Thyroid gland (tissue), 4 donors: ENCODE data around the gene TRIM14. TPM values are rescaled to one million over a fixed set of nuclear protein-coding genes. Genes with fewer than 3 reads are reported as not detected.
A peak's percentile ranks its signal among the peaks of the same experiment; 100 is the strongest.

Experiments used
- DNase-seq, 2 donors: peaks; one replicate each; pipeline ENCODE4 v3.0.0-alpha.2; 2019
- H3K27ac ChIP-seq, 3 donors: fragments of 200-600 bp; sonication (generic); 1 replicate in 2 of 3; 2 replicates in 1 of 3; pipeline ENCODE4 v1.5.1; 2016 to 2019; ENCODE audit warnings: mild to moderate bottlenecking in 1 of 3, moderate library complexity in 1 of 3
- H3K27me3 ChIP-seq: fragments of 200-600 bp; sonication (generic); one replicate; pipeline ENCODE4 v1.5.1; 2019
- H3K36me3 ChIP-seq, 2 donors: fragments of 200-600 bp; sonication (generic); one replicate each; pipeline ENCODE4 v1.5.1; 2016 to 2019
- H3K4me1 ChIP-seq, 2 donors: fragments of 200-600 bp; sonication (generic); one replicate each; pipeline ENCODE4 v1.5.1; 2017 to 2019
- H3K4me3 ChIP-seq, 3 donors: fragments of 200-600 bp; sonication (generic); replicated peaks in 1 of 3; 1 replicate in 2 of 3; 2 replicates in 1 of 3; pipeline ENCODE4 v1.5.1; 2016; ENCODE audit warnings: mild to moderate bottlenecking in 1 of 3
- H3K9me3 ChIP-seq: fragments of 200-600 bp; sonication (generic); one replicate; pipeline ENCODE4 v1.5.1; 2017
- POLR2A ChIP-seq, 2 donors: fragments of 450-650 bp; IDR thresholded peaks; one replicate each; pipeline ENCODE4 v1.6.1; 2017; ENCODE audit warnings: antibody characterized with exemption in 2 of 2, mild to moderate bottlenecking in 2 of 2, moderate library complexity in 1 of 2
- WGBS, 2 donors: methylation state at CpG; one replicate each; pipeline ENCODE4 v1.1.5; 2017; 5-methylcytosine and 5-hydroxymethylcytosine counted together
- intact Hi-C: fragments of 100-400 bp; cut with DNase I; formaldehyde crosslinking; loops from one replicate; pipeline ENCODE4 v1.15.1; 2023
- total RNA-seq, 4 donors: library from RNA; depleted of rRNA; stranded (reverse); fragments of >200 nt; gene quantifications; one replicate each; pipeline ENCODE4 v1.2.3, GENCODE V29; 2016
- TF ChIP-seq, protein P1 (sequence below), 6 experiments: fragments of 200-600 bp in 3 of 6; fragments of 450-650 bp in 3 of 6; sonication (generic) in 3 of 6; IDR thresholded peaks; one replicate each; pipeline ENCODE4 v1.5.1; 2016 to 2019; ENCODE audit warnings: antibody characterized with exemption in 6 of 6, mild to moderate bottlenecking in 2 of 6, inconsistent platforms in 1 of 6, moderate library complexity in 1 of 6

Gene TRIM14
- total RNA-seq, 4 donors from 2014 or later, result 3.9 to 8.1 (median 5.2) TPM

- no peaks in the 10 kb centered on the region for H3K9me3 ChIP-seq
- TF ChIP-seq POLR2A (IDR thresholded peaks at IDR 0.05), result no peak
- TF ChIP-seq, protein P1, sequence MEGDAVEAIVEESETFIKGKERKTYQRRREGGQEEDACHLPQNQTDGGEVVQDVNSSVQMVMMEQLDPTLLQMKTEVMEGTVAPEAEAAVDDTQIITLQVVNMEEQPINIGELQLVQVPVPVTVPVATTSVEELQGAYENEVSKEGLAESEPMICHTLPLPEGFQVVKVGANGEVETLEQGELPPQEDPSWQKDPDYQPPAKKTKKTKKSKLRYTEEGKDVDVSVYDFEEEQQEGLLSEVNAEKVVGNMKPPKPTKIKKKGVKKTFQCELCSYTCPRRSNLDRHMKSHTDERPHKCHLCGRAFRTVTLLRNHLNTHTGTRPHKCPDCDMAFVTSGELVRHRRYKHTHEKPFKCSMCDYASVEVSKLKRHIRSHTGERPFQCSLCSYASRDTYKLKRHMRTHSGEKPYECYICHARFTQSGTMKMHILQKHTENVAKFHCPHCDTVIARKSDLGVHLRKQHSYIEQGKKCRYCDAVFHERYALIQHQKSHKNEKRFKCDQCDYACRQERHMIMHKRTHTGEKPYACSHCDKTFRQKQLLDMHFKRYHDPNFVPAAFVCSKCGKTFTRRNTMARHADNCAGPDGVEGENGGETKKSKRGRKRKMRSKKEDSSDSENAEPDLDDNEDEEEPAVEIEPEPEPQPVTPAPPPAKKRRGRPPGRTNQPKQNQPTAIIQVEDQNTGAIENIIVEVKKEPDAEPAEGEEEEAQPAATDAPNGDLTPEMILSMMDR (IDR thresholded peaks at IDR 0.05), result no peak
- intact Hi-C loops, result loop anchor here (5.0 to 10.0 kb wide), 2 partner anchors 55 to 112 kb away; partner anchors contain the start of gene ANP32B
- peaks cover 0 to 16% of the 10 kb centered on the region in 2 donors for H3K4me1 ChIP-seq
- no peak for DNase-seq
- no peaks in the 10 kb centered on the region for H3K27me3 ChIP-seq
- 76 to 78% methylated on average over 10 of the region's 10 CpGs for WGBS, 2 donors
- no peaks in the 10 kb centered on the region for H3K36me3 ChIP-seq
- no peak overlapping the region for H3K4me3 ChIP-seq
- H3K27ac ChIP-seq, result no peak overlapping the region
These were observed 79.4 kb downstream of the TRIM14 start for GRCh38 chr9:98039607-98040017.

DNA sequence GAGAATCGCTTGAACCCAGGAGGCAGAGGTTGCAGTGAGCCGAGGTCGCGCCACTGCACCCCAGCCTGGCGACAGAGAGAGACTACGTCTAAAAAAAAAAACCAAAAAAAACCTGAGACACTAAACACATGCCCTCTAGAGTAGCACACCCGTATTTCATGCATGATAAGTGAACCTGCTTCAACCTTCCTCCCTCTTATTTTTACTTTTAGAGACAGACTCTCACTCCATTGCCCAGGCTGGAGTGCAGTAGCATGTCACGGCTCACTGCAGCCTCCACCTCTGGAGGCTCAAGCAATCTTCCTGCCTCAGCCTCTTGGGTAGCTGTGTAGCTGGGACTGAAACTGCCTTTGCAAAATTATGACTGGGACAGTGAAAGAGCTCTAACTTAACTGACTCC, 80.1 kb downstream of the TRIM14 start:
- intact Hi-C loops, result loop anchor here (5.0 to 10.0 kb wide), 2 partner anchors 54 to 112 kb away; partner anchors contain the start of gene ANP32B
- Histone ChIP-seq H3K27me3 (no peaks in the 10 kb centered on the region), H3K4me3 (no peak overlapping the region), H3K27ac (no peak overlapping the region), H3K9me3 (no peaks in the 10 kb centered on the region), H3K4me1 (peaks cover 0 to 18% of the 10 kb centered on the region in 2 donors), H3K36me3 (no peaks in the 10 kb centered on the region)
- peak in 1 of 2 donors; percentile 13 for DNase-seq
- WGBS, 2 donors, result 64 to 65% methylated on average over 8 of the region's 8 CpGs
- TF ChIP-seq POLR2A (IDR thresholded peaks at IDR 0.05), result no peak
- TF ChIP-seq, protein P1 (IDR thresholded peaks at IDR 0.05), result no peak

DNA sequence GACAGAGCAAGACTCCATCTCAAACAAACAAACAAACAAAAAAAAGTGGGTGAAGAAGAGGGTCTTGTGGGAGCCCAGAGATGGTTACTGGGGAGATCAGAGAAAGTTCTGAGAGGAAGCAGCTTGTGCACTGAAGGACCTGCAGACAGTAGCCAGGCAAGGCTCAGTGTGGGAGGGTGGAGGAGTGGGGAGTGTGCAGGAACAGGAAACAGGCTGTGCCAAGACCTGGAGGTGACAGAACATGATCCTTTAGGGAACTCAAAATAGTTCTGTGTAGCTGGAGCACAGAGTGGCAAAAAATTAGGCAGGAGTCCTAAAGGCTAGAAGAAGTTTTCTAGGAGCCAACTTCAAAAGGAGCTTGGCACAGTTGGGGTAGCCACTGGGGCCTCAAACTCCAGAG, 81.7 kb downstream of the TRIM14 start:
- Histone ChIP-seq H3K4me1 (peaks cover 0 to 18% of the 10 kb centered on the region in 2 donors), H3K27me3 (no peaks in the 10 kb centered on the region), H3K36me3 (no peaks in the 10 kb centered on the region), H3K4me3 (no peak overlapping the region), H3K9me3 (no peaks in the 10 kb centered on the region), H3K27ac (no peak overlapping the region)
- DNase-seq, result peak; percentile 46 to 55
- TF ChIP-seq POLR2A (IDR thresholded peaks at IDR 0.05), result no peak
- TF ChIP-seq, protein P1 (IDR thresholded peaks at IDR 0.05), result no peak
- intact Hi-C loops, result loop anchor here (5.0 to 10.0 kb wide), 2 partner anchors 53 to 110 kb away; partner anchors contain the start of gene ANP32B

- no peak overlapping the region for H3K27ac ChIP-seq
- peak; percentile 86 to 90 for DNase-seq
- TF ChIP-seq POLR2A (IDR thresholded peaks at IDR 0.05), result no peak
- TF ChIP-seq, protein P1 (IDR thresholded peaks at IDR 0.05), result peak; percentile 60 to 84 (median 74)
- H3K36me3 ChIP-seq, result no peaks in the 10 kb centered on the region
- WGBS, 2 donors, result 40 to 46% methylated on average over 19 to 20 of the region's 20 CpGs
- intact Hi-C loops, result loop anchor here (5.0 to 10.0 kb wide), 2 partner anchors 50 to 108 kb away; partner anchors contain the start of gene ANP32B
- H3K27me3 ChIP-seq, result no peaks in the 10 kb centered on the region
- H3K4me1 ChIP-seq, result peaks cover 0 to 18% of the 10 kb centered on the region in 2 donors
- H3K9me3 ChIP-seq, result no peaks in the 10 kb centered on the region
- H3K4me3 ChIP-seq, result no peak overlapping the region
These were observed 84.2 kb downstream of the TRIM14 start for GRCh38 chr9:98034593-98035546.

DNA sequence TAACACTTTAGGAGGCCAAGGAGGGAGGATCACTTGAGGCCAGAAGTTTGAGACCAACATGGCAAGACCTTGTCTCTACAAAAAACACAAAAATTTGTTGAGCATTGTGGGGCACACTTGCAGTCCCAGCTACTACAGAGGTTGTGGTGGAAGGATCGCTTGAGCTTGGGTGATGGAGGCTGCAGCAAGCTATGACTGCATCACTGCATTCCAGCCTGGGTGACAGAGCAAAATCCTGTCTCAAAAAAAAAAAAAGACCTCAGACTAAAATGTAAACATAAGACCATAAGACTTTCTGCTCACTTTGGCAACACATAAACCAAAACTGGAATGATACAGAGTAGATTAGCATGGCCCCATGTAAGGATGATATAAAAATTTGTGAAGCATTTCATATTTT, 87.1 kb downstream of the TRIM14 start:
- no peak for DNase-seq
- H3K4me1 ChIP-seq, result peaks cover 0 to 10% of the 10 kb centered on the region in 2 donors
- no peak overlapping the region for H3K27ac ChIP-seq
- intact Hi-C loops, result loop anchor here (10.0 kb wide), 1 partner anchor 47 kb away; the partner anchor contains the start of gene ANP32B
- TF ChIP-seq, protein P1 (IDR thresholded peaks at IDR 0.05), result no peak
- H3K36me3 ChIP-seq, result no peaks in the 10 kb centered on the region
- H3K9me3 ChIP-seq, result no peaks in the 10 kb centered on the region
- no peak overlapping the region for H3K4me3 ChIP-seq
- no peaks in the 10 kb centered on the region for H3K27me3 ChIP-seq
- WGBS, 2 donors, result 79 to 93% methylated on average over 1 of the region's 1 CpG
